ENCODE measurements around the gene CCPG1. TPM values are rescaled to one million over a fixed set of nuclear protein-coding genes. Genes with fewer than 3 reads are reported as not detected.

The CCPG1 gene
- polyA plus RNA-seq, 1 experiment = 43.7 TPM

- Histone ChIP-seq H3K27me3 (ENCODE audit: control insufficient read depth, insufficient read depth, low read length) (no peaks in the 10 kb centered on the region), H3K4me3 (ENCODE audit: low read depth, low read length) (no peak overlapping the region), H3K9me3 (ENCODE audit: control insufficient read depth, insufficient read depth, low read length) (no peaks in the 10 kb centered on the region; the same call in 1 of the 2 replicates), H3K27ac (ENCODE audit: low read depth, low read length) (no peak overlapping the region)
- no peak for DNase-seq (ENCODE audit: low read depth, low spot score)
- POLR2A ChIA-PET = no interaction called here
- CTCF ChIA-PET = no interaction called here
- no peak for TF ChIP-seq CTCF (IDR thresholded peaks at IDR 0.05; ENCODE audit: low read depth, low read length)
These were observed 26.6 kb downstream of the CCPG1 start for GRCh38 chr15:55381595-55381994.

GRCh38 chr15:55379095-55379494 is 29.1 kb downstream of the CCPG1 start:
- POLR2A ChIA-PET = no interaction called here
- TF ChIP-seq CTCF (IDR thresholded peaks at IDR 0.05; ENCODE audit: low read depth, low read length) = no peak
- no peak for DNase-seq (ENCODE audit: low read depth, low spot score)
- CTCF ChIA-PET = no interaction called here
- no peaks in the 10 kb centered on the region; the same call in 1 of the 2 replicates for H3K9me3 ChIP-seq (ENCODE audit: control insufficient read depth, insufficient read depth, low read length)
- no peak overlapping the region for H3K4me3 ChIP-seq (ENCODE audit: low read depth, low read length)
- H3K27me3 ChIP-seq (ENCODE audit: control insufficient read depth, insufficient read depth, low read length) = no peaks in the 10 kb centered on the region
- no peak overlapping the region for H3K27ac ChIP-seq (ENCODE audit: low read depth, low read length)

GRCh38 chr15:55372701-55373440 is 35.3 kb downstream of the CCPG1 start:
- Histone ChIP-seq H3K9me3 (ENCODE audit: control insufficient read depth, insufficient read depth, low read length) (no peaks in the 10 kb centered on the region), H3K4me3 (ENCODE audit: low read depth, low read length) (no peak overlapping the region), H3K27me3 (ENCODE audit: control insufficient read depth, insufficient read depth, low read length) (no peaks in the 10 kb centered on the region), H3K27ac (ENCODE audit: low read depth, low read length) (no peak overlapping the region)
- DNase-seq (ENCODE audit: low read depth, low spot score) = no peak
- ChIA-PET POLR2A (interaction anchor here (1.4 kb wide), 1 partner anchor 54 kb away, joined by 4 read pairs; the partner anchor contains the start of genes PIGB and PIGBOS1), CTCF (interaction anchor here (0.7 to 1.2 kb wide), 4 partner anchors 23 to 66 kb away, joined by 3 to 8 read pairs (median 4); partner anchors contain the start of genes CCPG1 and PIERCE2)
- TF ChIP-seq CTCF (IDR thresholded peaks at IDR 0.05; ENCODE audit: low read depth, low read length) = no peak

- H3K27ac ChIP-seq (ENCODE audit: low read depth, low read length) = no peak overlapping the region
- ChIA-PET CTCF (interaction anchor here (1.6 kb wide), 1 partner anchor 73 kb away, joined by 3 read pairs; no protein-coding TSS in a partner anchor), POLR2A (no interaction called here)
- H3K9me3 ChIP-seq (ENCODE audit: control insufficient read depth, insufficient read depth, low read length) = no peaks in the 10 kb centered on the region
- H3K27me3 ChIP-seq (ENCODE audit: control insufficient read depth, insufficient read depth, low read length) = no peaks in the 10 kb centered on the region
- no peak for DNase-seq (ENCODE audit: low read depth, low spot score)
- no peak overlapping the region for H3K4me3 ChIP-seq (ENCODE audit: low read depth, low read length)
- TF ChIP-seq CTCF (IDR thresholded peaks at IDR 0.05; ENCODE audit: low read depth, low read length) = no peak
These were observed 41.2 kb downstream of the CCPG1 start for GRCh38 chr15:55366981-55367380.

GRCh38 chr15:55362641-55363040 is 45.5 kb downstream of the CCPG1 start:
- POLR2A ChIA-PET = no interaction called here

More at GRCh38 chr15:55362641-55363040, 45.5 kb downstream of the CCPG1 start:
- CTCF ChIA-PET = interaction anchor here (2.6 kb wide), 1 partner anchor 46 kb away, joined by 10 read pairs; the partner anchor contains the start of genes CCPG1 and PIERCE2
- no peak for TF ChIP-seq CTCF (IDR thresholded peaks at IDR 0.05; ENCODE audit: low read depth, low read length)
- Histone ChIP-seq H3K4me3 (ENCODE audit: low read depth, low read length) (no peak overlapping the region), H3K27me3 (ENCODE audit: control insufficient read depth, insufficient read depth, low read length) (no peaks in the 10 kb centered on the region), H3K9me3 (ENCODE audit: control insufficient read depth, insufficient read depth, low read length) (no peaks in the 10 kb centered on the region), H3K27ac (ENCODE audit: low read depth, low read length) (no peak overlapping the region)
- no peak for DNase-seq (ENCODE audit: low read depth, low spot score)

Measured in AG04450 (cell line).